GM23248 (cell line): ENCODE measurements around the gene DBH. TPM values are rescaled to one million over a fixed set of nuclear protein-coding genes. Genes with fewer than 3 reads are reported as not detected.

Experiments
- DNase-seq: peaks from one replicate; pipeline ENCODE4 v3.0.0-alpha.2; 2015
- H2AFZ ChIP-seq: fragments of 200-600 bp; sonication (generic); 2 replicates; pipeline ENCODE4 v1.6.1; 2016; ENCODE audit warnings: antibody characterized with exemption
- H3F3A ChIP-seq: fragments of 200-600 bp; sonication (generic); 2 replicates; pipeline ENCODE4 v1.6.1; 2016; ENCODE audit warnings: mild to moderate bottlenecking, antibody characterized with exemption, mixed run types; ENCODE audit not compliant: insufficient read depth
- H3K27ac ChIP-seq: fragments of 200-600 bp; sonication (generic); 2 replicates; pipeline ENCODE4 v1.5.1; 2016; ENCODE audit warnings: mild to moderate bottlenecking
- H3K27me3 ChIP-seq: fragments of 200-600 bp; sonication (generic); replicated peaks from 2 replicates; pipeline ENCODE4 v1.6.1; 2016; ENCODE audit warnings: mild to moderate bottlenecking; ENCODE audit not compliant: insufficient read depth
- H3K36me3 ChIP-seq: fragments of 200-600 bp; sonication (generic); 2 replicates; pipeline ENCODE4 v1.6.1; 2016; ENCODE audit warnings: low read depth, mild to moderate bottlenecking
- H3K4me1 ChIP-seq: fragments of 200-600 bp; sonication (generic); 2 replicates; pipeline ENCODE4 v1.6.1; 2016; ENCODE audit warnings: mild to moderate bottlenecking; ENCODE audit not compliant: insufficient read depth
- H3K4me2 ChIP-seq: fragments of 200-600 bp; sonication (generic); one replicate; pipeline ENCODE4 v1.6.1; 2016; ENCODE audit warnings: mild to moderate bottlenecking; ENCODE audit not compliant: unreplicated experiment
- H3K4me3 ChIP-seq: fragments of 200-600 bp; sonication (generic); 2 replicates; pipeline ENCODE4 v1.5.1; 2016; ENCODE audit warnings: mild to moderate bottlenecking
- H3K79me2 ChIP-seq: fragments of 200-600 bp; sonication (generic); 2 replicates; pipeline ENCODE4 v1.6.1; 2016; ENCODE audit warnings: mild to moderate bottlenecking; ENCODE audit not compliant: insufficient read depth
- H3K9ac ChIP-seq: fragments of 200-600 bp; sonication (generic); 2 replicates; pipeline ENCODE4 v1.6.1; 2016; ENCODE audit warnings: mild to moderate bottlenecking
- H3K9me2 ChIP-seq: fragments of 200-600 bp; sonication (generic); 2 replicates; pipeline ENCODE4 v1.6.1; 2016; ENCODE audit warnings: mixed run types, mild to moderate bottlenecking, moderate library complexity; ENCODE audit not compliant: insufficient read depth
- H3K9me3 ChIP-seq: fragments of 200-600 bp; sonication (generic); one replicate; pipeline ENCODE4 v1.6.1; 2017; ENCODE audit warnings: low read depth
- H4K20me1 ChIP-seq: fragments of 200-600 bp; sonication (generic); 2 replicates; pipeline ENCODE4 v1.6.0; 2016; ENCODE audit not compliant: insufficient read depth
- EZH2 ChIP-seq: fragments of 200-600 bp; sonication (generic); IDR thresholded peaks from 2 replicates; pipeline ENCODE4 v1.6.1; 2018; ENCODE audit warnings: antibody characterized with exemption, mild to moderate bottlenecking; ENCODE audit not compliant: insufficient read depth, poor library complexity, severe bottlenecking
- EZH2phosphoT487 ChIP-seq: fragments of 200-600 bp; sonication (generic); IDR thresholded peaks from 2 replicates; pipeline ENCODE4 v1.6.1; 2018; ENCODE audit warnings: antibody characterized with exemption, moderate library complexity, mild to moderate bottlenecking, low read depth; ENCODE audit not compliant: insufficient read depth
- WGBS, 2 experiments: methylation state at CpG; one replicate each; pipeline ENCODE4 v1.1.6; 2015 to 2017; ENCODE audit warnings: low lambda C conversion rate in 2 of 2, low coverage in 1 of 2; ENCODE audit errors: missing lambda C conversion rate in 2 of 2; 5-methylcytosine and 5-hydroxymethylcytosine counted together
- in situ Hi-C: fragments of 300-500 bp; cut with MboI; formaldehyde crosslinking; loops from 2 replicates; pipeline ENCODE4 v1.15.0; 2020
- polyA plus RNA-seq: library from polyadenylated mRNA; unstranded; fragments of >200 nt; fragmentation: Nextera tagmentation; extraction: Ambion mirVana; gene quantifications from 2 replicates; pipeline ENCODE4 v1.2.1, GENCODE V29; 2016
- total RNA-seq: library from RNA; depleted of rRNA; stranded (reverse); fragments of >200 nt; shearing (Covaris generic); gene quantifications from 2 replicates; pipeline ENCODE4 v1.2.3, GENCODE V29; 2014

The DBH gene
- total and polyA plus RNA-seq, 2 experiments from 2014 or later: not detected

DNA sequence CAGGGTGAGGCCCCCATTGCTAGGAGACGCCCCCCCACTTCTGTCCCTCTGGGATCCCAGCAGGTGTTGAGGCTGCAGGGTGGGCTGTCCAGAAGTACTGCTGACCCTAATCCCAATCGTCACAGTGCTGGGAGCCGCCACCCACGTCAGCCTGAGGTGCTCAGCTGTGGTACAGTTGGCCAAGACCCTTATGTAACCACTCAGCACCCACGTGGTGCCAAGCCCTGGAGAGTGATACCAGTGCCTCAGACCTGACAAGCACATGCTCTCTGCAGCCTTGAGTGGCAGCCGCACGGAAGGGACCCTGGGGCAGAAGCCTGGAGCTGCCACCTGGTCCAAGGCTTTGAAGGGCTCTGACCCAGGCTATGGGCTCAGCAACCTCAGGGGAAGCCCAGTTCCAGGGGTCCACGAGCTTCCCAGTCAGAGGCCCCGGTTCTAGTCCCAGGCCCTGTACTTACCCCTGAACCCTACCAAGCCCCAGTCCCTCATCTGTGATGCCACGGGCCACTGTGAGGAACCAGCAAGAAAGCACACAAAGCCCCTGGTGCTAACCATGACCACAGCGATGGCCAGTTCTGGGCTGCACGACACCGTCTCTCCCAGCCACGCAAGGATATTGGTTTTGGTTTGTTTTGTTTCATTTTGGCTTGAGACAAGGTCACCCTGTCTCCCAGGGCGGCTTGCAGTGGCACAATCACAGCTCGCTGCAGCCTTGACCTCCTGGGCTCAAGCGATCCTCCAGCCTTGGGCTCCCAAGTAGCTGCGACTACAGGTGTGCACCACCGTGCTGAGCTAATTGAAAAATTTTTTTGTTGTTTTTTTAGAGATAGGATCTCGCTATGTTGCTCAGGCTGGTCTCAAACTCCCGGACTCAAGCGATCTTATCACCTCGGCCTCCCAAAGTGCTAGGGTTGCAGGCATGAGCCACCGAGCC is 50.7 kb downstream of the DBH start:
- Histone ChIP-seq H2AFZ (no peak overlapping the region), H3K27me3 (peaks cover 2% of the 10 kb centered on the region; the same call in 1 of the 2 replicates), H3K4me2 (no peak overlapping the region), H3K9me2 (no peaks in the 10 kb centered on the region), H3F3A (no peaks in the 10 kb centered on the region), H3K79me2 (no peaks in the 10 kb centered on the region), H3K36me3 (no peaks in the 10 kb centered on the region), H3K4me1 (no peaks in the 10 kb centered on the region), H3K9ac (no peak overlapping the region), H4K20me1 (no peaks in the 10 kb centered on the region), H3K9me3 (no peaks in the 10 kb centered on the region), H3K27ac (no peak overlapping the region), H3K4me3 (no peak overlapping the region)
- in situ Hi-C loops: no loop called here
- TF ChIP-seq EZH2: no peak
- no peak for TF ChIP-seq EZH2phosphoT487
- WGBS, 2 experiments: 73 to 74% methylated on average over 24 of the region's 24 CpGs
- no peak for DNase-seq

GRCh38 chr9:133687856-133688761 is 51.9 kb downstream of the DBH start:
- Histone ChIP-seq H3K27me3 (peaks cover 2% of the 10 kb centered on the region; the same call in 1 of the 2 replicates), H3K9ac (no peak overlapping the region), H3K36me3 (no peaks in the 10 kb centered on the region), H3K9me2 (no peaks in the 10 kb centered on the region), H3K79me2 (no peaks in the 10 kb centered on the region), H3K9me3 (no peaks in the 10 kb centered on the region), H3F3A (no peaks in the 10 kb centered on the region), H2AFZ (no peak overlapping the region), H3K4me3 (no peak overlapping the region), H3K4me1 (no peaks in the 10 kb centered on the region), H4K20me1 (no peaks in the 10 kb centered on the region), H3K27ac (no peak overlapping the region), H3K4me2 (no peak overlapping the region)
- in situ Hi-C loops: no loop called here
- TF ChIP-seq EZH2 (no peak), EZH2phosphoT487 (no peak)
- 66 to 73% methylated on average over 27 to 34 of the region's 34 CpGs for WGBS, 2 experiments
- DNase-seq: no peak

- no peaks in the 10 kb centered on the region for H3K9me3 ChIP-seq
- H3K27me3 ChIP-seq: no peaks in the 10 kb centered on the region; the same call in 1 of the 2 replicates
- TF ChIP-seq EZH2: no peak
- TF ChIP-seq EZH2phosphoT487: no peak
- no peak overlapping the region for H3K27ac ChIP-seq
- H3K4me1 ChIP-seq: no peaks in the 10 kb centered on the region
- no peak overlapping the region for H3K4me2 ChIP-seq
- WGBS, 2 experiments: 64% methylated on average over 9 to 10 of the region's 10 CpGs
- no peaks in the 10 kb centered on the region for H4K20me1 ChIP-seq
- no peaks in the 10 kb centered on the region for H3K9me2 ChIP-seq
- H2AFZ ChIP-seq: no peak overlapping the region
- in situ Hi-C loops: no loop called here
- H3F3A ChIP-seq: no peaks in the 10 kb centered on the region
- DNase-seq: no peak
- H3K4me3 ChIP-seq: no peak overlapping the region
- no peaks in the 10 kb centered on the region for H3K36me3 ChIP-seq
- no peak overlapping the region for H3K9ac ChIP-seq
- no peaks in the 10 kb centered on the region for H3K79me2 ChIP-seq
Observed at GRCh38 chr9:133689151-133689763, 53.1 kb downstream of the DBH start.

GRCh38 chr9:133690081-133690561 is 54.0 kb downstream of the DBH start:
- no peak for TF ChIP-seq EZH2
- no peak for TF ChIP-seq EZH2phosphoT487
- Histone ChIP-seq H3F3A (no peaks in the 10 kb centered on the region), H2AFZ (no peak overlapping the region), H3K27ac (no peak overlapping the region), H3K9me2 (no peaks in the 10 kb centered on the region), H3K9me3 (no peaks in the 10 kb centered on the region), H3K27me3 (no peaks in the 10 kb centered on the region), H3K4me2 (no peak overlapping the region), H3K9ac (no peak overlapping the region), H3K36me3 (no peaks in the 10 kb centered on the region), H3K4me1 (no peaks in the 10 kb centered on the region), H3K79me2 (no peaks in the 10 kb centered on the region), H4K20me1 (no peaks in the 10 kb centered on the region), H3K4me3 (no peak overlapping the region)
- DNase-seq: no peak
- in situ Hi-C loops: no loop called here
- 81 to 85% methylated on average over 10 to 11 of the region's 11 CpGs for WGBS, 2 experiments
